Amniotic stem cell (primary cell): Measurements from ENCODE around the gene GPR179.

ENCODE experiments used
- DNase-seq: peaks from one replicate; lab custom pipeline; 2025; lab: John Stamatoyannopoulos, UW

Gene GPR179

DNA sequence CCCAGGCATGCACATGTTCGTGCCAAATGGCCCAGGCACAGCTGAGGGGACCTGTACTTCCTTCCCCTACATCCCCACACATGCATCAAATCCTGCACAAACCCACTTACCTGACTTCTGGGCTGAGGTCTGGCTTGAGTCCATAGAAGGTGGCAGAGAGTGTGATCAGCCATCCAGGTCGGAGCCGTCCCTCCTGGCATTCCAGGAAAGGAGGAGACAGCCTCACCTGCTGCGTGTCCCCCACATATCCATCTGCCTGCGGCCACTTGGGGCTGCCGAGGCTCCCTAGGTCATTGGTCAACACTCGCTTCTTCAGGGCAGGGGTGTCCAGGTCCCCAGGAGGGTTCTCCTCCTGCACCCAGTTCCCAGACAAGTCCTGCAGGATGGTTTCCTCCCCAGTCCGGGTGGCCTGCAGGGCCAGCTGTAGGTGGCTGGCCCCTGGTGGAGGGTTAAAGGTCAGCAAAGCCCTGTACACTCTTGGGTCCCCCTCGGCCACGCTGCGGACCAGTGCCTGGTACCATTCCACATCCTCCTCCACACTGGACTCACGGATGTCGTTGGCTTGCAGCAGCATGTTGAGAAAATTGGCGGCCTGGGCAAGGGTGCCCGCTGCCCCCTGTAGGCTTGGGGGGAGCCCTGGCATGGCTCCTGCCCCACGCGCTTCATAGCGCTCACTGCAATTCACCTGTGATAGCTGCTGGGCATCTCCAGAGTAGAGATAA is 709 bp downstream of the GPR179 start:
- DNase-seq: no peak

- no peak for DNase-seq
Observed at GRCh38 chr17:38341035-38341721, 2.6 kb downstream of the GPR179 start.

DNA sequence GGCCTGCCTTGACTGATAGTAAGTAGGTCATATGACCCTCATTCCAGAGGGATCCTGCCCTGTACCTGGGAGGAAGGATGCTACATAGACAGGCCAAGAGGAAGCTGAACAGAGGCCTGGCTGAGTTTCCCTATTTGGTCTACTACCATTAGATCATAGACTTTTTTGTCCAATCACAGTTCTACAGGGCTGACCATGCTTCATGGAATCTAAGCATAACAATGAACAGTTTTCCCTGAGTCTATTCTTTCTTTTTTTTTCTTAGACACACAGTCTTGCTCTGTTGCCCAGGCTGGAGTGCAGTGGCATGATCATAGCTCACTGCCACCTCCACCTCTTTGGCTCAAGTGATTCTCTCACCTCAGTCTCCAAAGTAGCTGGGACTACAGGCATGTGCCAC is 3.9 kb downstream of the GPR179 start:
- no peak for DNase-seq

DNA sequence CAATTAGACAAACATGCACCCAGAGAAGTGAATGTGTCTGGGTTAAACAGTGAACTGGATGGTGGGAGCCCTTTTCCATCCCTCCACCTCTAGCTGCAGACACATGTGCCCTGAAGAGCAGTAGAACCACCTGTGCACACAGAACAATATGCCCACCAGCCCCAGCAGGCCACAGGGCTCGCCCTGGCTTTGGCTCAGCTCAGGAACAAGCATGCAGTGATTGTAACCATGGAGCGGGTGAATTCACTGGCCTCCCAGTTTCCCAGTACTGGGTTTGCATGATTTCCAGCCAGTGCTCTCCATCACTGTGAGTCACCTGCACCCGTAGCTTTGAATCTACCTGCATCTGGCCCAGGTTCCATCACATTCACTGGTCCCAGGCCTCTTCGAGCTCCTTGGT is 5.2 kb downstream of the GPR179 start:
- no peak for DNase-seq

- no peak for DNase-seq
Observed at GRCh38 chr17:38338053-38338452, 5.7 kb downstream of the GPR179 start.

GRCh38 chr17:38336838-38337237 is 6.9 kb downstream of the GPR179 start:
- no peak for DNase-seq

GRCh38 chr17:38334480-38335364 is 9.0 kb downstream of the GPR179 start:
- DNase-seq: no peak

GRCh38 chr17:38333635-38334295 is 10.0 kb downstream of the GPR179 start:
- DNase-seq: no peak

- DNase-seq: no peak
Observed at GRCh38 chr17:38332735-38333134, 11.0 kb downstream of the GPR179 start.

DNA sequence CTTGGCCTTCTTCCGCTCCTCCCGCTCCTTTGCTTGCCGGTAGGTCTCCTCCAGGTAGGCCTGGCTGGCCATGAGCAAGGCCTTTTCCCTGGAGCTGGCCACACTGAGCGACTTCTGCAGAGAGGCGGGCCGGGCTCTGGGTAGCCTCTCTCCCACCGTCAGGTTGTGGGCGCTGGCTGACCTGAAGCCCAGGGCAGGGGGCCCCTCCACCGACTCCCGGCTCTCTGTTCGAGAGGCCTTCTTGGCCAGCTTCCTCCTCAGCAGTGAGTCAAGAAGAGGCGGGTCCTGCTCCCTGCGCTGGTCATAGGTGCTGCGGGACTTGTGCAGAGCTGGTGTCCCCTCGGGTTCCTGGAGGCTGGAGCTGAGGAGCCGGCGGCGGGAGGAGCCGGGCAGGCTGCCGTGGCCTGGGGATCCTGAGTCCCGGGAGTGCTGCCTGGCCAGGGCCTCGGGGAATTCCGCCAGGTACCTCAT is 12.8 kb downstream of the GPR179 start:
- no peak for DNase-seq

- DNase-seq: no peak
Observed at GRCh38 chr17:38329808-38330730, 13.7 kb downstream of the GPR179 start.

- DNase-seq: no peak
Observed at GRCh38 chr17:38329284-38329683, 14.5 kb downstream of the GPR179 start.

DNA sequence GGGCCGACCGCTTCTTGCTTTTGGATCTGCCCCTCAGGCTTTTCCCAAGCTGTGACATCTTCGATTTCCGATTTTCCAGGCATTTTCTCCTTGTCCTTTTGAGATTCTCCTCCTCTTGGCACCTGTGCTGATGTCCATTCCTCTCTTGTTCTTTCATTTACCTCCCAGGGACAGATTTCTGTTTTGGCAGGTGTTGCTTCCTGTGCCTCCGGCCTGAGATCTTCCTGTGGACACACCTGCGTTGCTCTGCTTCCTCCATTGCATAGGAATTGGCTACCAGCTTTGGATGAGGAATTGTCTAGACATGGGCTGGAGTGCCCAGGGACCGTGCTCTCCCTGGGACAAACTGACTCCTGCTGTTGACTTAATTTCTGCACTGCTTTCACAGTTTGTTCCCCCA is 15.1 kb downstream of the GPR179 start:
- DNase-seq: no peak

GRCh38 chr17:38327936-38328335 is 15.8 kb downstream of the GPR179 start:
- no peak for DNase-seq

DNA sequence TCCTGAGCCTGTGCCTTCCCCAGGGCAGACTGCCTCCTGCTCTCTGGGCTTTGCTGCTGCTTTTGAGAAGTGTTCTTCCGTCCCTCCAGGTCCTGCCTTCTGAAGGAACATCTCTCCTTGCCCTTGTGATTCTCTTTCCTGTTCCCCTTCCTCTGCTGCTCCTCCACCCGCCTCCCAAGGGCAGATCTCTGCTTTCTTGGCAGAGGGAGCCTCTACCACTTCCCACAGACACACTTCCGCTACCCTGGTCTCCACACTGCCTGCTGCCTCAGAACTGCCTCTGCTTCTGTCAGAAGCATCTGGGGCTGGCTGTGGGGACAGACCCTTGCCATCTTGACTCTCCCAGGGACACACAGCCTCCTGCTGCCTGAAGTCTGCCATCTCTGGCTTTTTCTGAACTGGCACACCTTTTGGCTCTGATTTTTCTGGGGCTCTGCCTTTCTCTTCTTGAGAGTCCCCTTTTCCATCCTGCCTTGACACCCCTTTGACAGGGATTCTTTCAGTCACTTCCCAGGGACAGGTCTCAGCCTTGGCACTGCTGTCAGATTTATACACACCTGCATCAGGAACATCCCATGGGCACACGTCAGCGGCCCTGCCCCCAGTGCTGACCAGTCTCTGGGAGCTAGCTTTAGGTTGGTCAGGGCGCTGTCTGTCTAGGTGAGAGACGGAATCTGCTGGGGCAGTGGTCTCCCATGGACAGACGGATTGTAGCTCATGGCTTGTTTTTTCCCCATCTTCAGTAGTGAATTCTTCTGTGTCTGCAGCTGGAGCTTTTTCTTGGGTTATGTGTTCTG is 16.6 kb downstream of the GPR179 start:
- no peak for DNase-seq

DNA sequence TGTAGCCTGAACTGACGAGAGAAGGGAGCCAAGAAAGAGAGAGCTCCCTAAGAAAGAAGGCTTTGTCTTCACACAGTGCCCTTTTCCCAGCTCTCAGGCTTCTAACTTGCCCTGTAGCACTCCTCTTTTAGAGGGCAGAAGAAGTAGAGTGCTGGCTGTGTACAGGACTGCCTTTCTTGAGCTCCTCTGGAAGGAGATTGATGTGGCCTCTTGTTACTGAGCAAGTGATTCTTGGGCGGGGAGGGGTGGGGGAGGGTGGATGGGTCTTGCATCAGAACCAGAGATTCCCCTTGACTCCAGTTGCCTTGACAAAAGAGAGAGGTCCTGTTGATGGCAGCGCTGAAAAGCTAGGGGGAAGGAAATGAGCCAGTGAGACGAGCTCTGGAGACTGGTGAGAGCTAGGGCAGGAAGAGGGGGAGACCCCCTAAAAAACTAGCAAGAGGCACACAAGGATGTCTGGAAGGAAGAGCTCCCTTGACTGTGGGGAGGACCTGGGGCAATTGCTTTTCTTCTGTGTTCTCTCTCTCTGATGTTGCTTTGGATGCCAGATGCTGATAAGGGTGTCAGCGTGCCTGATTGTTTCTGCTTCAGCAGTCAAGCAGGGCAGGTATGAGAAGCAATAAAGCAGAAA is 18.4 kb downstream of the GPR179 start:
- DNase-seq: no peak

DNA sequence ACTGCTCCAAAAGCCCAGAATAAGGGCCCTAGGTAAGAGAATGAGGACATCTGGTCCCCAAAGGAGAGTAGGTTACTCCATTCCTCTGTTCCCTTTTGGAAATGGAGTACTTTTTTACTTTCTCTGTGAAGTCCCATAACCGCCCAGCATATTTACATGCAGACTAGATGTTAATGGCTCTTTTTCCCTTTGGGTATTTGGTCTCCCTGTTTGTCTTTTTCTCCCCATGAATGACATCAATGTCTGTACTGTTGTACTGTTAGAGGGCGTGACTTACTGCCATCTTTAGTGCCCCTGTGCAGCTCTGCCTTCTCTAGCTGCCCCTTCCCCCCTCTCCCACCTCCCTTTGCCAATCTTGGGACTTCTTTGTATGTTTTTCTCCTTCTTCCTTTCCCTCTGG is 19.0 kb downstream of the GPR179 start:
- no peak for DNase-seq

DNA sequence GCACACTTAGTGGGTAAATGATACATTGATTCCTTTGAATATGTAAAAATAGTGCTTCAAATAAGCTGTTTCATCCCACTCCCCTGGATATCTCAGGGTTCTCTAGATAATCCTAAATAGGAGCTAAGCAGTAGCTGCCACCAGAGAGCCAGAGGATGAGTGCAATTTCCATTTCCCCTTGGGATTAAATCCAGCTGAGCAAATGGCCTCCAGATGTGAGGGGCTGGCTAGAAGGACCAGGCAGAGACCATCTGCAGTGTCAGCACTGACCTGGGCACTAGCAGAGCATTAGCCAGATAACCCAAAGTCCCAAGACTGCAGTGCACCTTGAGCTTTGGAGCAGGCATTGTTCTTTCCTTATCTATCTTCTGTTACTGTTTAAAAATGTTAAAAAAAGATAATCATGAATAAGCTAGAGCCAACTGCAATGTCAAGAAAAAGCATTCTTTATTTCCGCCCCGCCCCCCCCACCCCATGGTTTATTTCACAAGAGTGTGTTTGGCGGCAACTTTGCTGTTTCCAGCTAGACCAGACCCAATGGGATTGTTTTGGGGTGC is 19.5 kb downstream of the GPR179 start:
- DNase-seq: no peak

DNA sequence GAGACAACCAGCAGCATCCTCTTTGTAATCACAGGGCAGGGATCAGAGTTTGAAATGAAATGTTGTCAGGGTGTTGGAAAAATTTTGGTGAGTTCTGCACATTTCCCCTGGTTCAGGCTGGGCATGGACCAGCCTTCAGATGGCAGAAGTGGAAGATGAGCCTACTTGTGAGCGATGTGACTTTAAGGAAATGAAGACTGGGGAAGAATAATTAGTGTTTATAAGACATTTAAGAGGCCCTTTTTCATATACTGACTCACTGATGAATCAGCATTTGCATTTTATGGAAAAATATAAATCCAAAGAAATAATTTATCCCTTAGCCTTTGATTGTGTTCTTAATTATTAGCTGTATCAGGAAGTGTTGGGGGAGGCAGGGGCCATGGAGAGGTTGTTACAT is 20.9 kb downstream of the GPR179 start:
- no peak for DNase-seq
